AG09319 (cell line): Measurements from ENCODE around the gene PLEKHO1.
"Not testable (repeated sequence)": the region's sequence is repeated elsewhere in the genome, so short reads cannot be mapped to it uniquely, and the experiment has no call there.

Experiments
- DNase-seq: peaks from one replicate; pipeline ENCODE4 v3.0.0-alpha.2; 2010; ENCODE audit warnings: low read depth; ENCODE audit errors: extremely low read depth
- TF ChIP-seq, protein P1 (sequence below): IDR thresholded peaks from 2 replicates; pipeline ENCODE4 v1.5.1; 2011; ENCODE audit warnings: low read depth, mild to moderate bottlenecking, inconsistent platforms, low read length, moderate library complexity

The PLEKHO1 gene

DNA sequence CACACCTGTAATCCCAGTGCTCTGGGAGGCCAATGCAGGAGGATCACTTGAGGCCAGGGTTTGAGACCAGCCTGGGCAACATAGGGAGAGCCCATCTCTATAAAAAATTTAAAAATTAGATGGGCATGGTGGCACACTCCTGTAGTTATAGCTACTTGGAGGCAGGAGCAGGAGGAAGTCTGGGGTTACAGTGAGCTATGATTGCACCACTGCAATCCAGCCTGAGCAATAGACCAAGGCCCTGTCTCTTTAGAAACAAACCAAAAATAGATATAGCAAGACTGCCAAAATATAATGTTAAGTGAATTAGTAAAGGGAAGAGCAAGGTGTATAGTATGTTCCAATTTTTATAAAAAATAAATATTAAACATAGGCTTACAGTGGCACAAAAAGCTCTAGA lies 28.8 kb downstream of the PLEKHO1 start:
- TF ChIP-seq, protein P1, sequence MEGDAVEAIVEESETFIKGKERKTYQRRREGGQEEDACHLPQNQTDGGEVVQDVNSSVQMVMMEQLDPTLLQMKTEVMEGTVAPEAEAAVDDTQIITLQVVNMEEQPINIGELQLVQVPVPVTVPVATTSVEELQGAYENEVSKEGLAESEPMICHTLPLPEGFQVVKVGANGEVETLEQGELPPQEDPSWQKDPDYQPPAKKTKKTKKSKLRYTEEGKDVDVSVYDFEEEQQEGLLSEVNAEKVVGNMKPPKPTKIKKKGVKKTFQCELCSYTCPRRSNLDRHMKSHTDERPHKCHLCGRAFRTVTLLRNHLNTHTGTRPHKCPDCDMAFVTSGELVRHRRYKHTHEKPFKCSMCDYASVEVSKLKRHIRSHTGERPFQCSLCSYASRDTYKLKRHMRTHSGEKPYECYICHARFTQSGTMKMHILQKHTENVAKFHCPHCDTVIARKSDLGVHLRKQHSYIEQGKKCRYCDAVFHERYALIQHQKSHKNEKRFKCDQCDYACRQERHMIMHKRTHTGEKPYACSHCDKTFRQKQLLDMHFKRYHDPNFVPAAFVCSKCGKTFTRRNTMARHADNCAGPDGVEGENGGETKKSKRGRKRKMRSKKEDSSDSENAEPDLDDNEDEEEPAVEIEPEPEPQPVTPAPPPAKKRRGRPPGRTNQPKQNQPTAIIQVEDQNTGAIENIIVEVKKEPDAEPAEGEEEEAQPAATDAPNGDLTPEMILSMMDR, result no peak
- DNase-seq, result no peak

- TF ChIP-seq, protein P1, result no peak
- DNase-seq, result no peak
Observed at GRCh38 chr1:150179867-150180266, 30.2 kb downstream of the PLEKHO1 start.

DNA sequence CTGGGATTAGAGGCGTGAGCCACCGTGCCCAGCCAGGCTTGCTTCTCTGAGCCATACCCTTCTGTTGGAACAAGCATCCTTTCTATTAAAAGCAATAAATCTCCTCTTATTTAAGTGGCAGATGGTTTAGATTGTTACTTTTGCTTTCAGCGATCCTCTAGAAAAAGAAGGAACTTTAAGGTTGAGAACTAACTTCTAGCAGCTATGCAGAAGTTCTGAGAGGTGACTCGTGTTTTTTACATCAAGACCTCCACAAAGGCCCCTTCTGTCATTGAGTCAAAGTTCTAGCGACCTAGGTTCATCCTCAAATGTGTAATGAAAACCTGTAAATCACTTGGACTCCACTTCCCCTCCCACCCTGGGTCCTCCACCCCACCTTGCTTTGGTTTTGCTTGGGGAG lies 30.8 kb downstream of the PLEKHO1 start:
- TF ChIP-seq, protein P1, result no peak
- DNase-seq, result no peak

GRCh38 chr1:150182247-150182646 lies 32.5 kb downstream of the PLEKHO1 start:
- DNase-seq, result no peak
- TF ChIP-seq, protein P1, result no peak

- TF ChIP-seq, protein P1, result no peak
- no peak for DNase-seq
Observed at GRCh38 chr1:150183061-150183460, 33.3 kb downstream of the PLEKHO1 start.

GRCh38 chr1:150185481-150185880 lies 35.8 kb downstream of the PLEKHO1 start:
- TF ChIP-seq, protein P1, result no peak
- DNase-seq, result no peak

DNA sequence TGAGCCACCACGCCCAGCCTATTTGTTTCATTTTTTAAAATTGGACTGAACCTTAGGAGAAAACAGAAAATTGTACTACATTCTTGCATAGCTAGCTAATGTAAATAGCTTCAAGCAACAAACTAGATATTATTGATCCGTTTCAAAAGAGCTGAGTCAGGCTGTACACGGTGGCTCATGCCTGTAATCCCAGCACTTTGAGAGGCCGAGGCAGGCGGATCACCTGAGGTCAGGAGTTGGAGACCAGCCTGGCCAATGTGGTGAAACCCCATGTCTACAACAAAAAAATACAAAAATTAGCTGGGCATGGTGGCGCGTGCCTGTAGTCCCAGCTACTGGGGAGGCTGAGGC lies 36.7 kb downstream of the PLEKHO1 start:
- DNase-seq, result not testable (repeated sequence)

DNA sequence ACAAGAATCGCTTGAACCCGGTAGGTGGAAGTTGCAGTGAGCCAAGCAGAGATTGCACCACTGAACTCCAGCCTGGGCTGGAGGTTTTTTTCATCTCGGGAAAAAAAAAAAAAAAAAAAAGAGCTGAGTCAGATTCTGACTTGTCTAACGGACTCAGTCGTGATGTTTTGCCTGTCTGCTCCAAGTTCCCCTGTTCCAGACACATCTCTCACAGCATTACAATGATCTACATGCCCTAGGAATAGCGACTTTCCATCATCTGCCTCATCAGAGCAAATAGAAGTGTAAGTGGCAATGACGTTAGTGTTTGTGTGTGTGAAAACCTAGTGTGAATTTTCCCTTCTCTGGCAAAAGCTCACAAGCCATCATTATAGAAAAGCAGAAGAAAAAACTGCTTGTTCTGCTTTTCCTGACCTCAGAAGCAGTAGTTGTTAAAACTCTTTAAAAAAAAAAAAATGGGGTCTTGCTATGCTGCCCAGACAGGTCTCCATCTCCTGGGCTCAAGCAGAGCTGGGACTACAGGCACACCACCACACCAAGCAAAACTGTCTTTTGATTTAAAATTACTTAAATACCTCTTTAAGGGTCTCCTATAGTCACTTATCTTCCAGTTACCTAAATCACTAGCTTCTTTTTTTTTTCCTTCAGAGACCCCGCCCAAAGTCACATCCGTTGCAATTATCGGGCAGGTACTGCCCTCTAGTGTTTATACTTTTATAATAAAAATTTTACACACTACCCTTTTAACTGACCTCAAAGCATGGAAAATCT lies 37.3 kb downstream of the PLEKHO1 start:
- TF ChIP-seq, protein P1, result peak; percentile 31
- DNase-seq, result no peak
